Esophagus muscularis mucosa (tissue), 4 donors: ENCODE results near the gene COX14.

ENCODE experiments used
- CTCF ChIP-seq, 3 experiments: fragments of 200-600 bp in 2 of 3; fragments of 450-650 bp in 1 of 3; sonication (generic) in 2 of 3; IDR thresholded peaks; one replicate each; pipeline ENCODE4 v1.5.1; 2017 to 2019; ENCODE audit warnings: antibody characterized with exemption in 3 of 3, mild to moderate bottlenecking in 2 of 3, moderate library complexity in 1 of 3
- EP300 ChIP-seq: sonication (generic); formaldehyde crosslinking; IDR thresholded peaks from one replicate; pipeline ENCODE4 v1.6.1; 2017; ENCODE audit warnings: antibody characterized with exemption
- POLR2AphosphoS5 ChIP-seq, 2 donors: sonication (generic); formaldehyde crosslinking; IDR thresholded peaks; one replicate each; pipeline ENCODE4 v1.6.1; 2017; ENCODE audit warnings: antibody characterized with exemption in 2 of 2

GRCh38 chr12:50081096-50081808, 30.8 kb upstream of the COX14 start:
- TF ChIP-seq CTCF (IDR thresholded peaks at IDR 0.05), result no peak
- no peak for TF ChIP-seq EP300
- no peak for TF ChIP-seq POLR2AphosphoS5 (IDR thresholded peaks at IDR 0.05)
